GM19397 (cell line): ENCODE results near the gene HTR3E.

Experiments
- ATAC-seq: cut with Tn5 transposase; IDR thresholded peaks from one replicate; pipeline ENCODE4 v1.9.1; 2021; ENCODE audit warnings: mild to moderate bottlenecking, moderate library complexity; ENCODE audit not compliant: unreplicated experiment

The HTR3E gene

DNA sequence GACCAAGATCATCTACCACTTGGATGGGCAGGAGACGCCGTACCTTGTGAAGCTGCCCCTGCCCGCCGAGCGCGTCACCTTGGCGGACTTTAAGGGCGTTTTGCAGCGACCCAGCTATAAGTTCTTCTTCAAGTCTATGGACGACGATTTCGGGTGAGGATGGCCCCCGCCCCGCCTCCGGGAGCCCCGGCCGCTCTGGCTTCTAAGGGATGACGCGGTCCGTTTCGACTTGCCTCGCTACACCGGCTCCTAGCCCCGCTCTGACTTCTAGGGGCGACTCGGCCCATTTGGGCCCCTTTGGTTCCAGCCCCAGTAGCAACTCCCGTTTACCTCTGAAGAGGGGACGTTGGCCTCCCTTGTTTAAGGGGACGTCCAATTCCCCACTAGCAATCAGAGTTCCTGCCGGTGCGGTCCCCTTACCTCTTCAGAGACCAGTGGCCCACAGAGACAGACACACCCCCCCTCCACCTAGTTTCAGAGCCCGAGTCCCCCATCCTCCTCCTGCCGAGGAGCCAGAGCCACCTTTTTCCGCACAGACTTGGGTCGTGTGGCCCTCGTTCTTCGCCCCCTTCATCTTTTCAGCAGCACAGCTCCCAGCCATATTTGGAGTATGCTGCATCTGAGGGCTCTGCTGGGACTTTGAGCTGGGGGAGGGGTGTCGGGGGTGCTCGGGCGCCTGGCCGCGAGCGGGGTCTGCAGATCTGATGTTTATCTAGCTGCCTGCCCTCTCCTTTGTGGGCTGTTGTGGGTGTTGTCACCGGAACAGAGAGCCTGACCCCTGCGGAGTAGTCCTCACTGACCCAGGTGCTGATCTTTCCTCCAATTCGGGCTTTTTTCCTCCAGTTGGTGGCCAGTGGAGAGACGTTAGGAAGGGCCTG, 59.0 kb downstream of the HTR3E start:
- peak; percentile 14 for ATAC-seq

DNA sequence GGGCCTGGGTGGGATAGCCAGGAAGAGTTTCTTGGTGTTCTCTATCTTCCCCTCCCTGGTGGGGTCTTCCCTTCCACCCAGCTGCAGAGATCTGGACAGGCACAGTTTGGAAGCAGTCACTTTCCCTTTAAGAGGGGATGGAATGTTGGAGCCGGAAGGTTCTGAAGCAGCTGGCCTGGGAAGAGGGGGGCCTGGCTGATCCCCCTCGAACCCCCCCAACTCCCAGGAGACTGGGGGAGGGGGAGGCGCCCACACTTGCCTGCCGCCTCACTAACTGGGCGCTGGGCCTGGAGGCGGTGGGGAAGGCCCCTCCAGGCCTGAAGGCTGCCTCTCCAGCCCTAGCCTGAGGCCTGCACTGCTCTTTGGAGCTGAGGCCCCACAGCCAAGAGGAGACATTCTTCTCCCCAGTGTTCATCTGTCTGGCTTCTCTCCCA, 59.7 kb downstream of the HTR3E start:
- no peak for ATAC-seq
